ENCODE results near the gene ABT1. TPM values are rescaled to one million over a fixed set of nuclear protein-coding genes. Genes with fewer than 3 reads are reported as not detected.

ABT1 gene
- polyA plus RNA-seq, 1 of the 3 experiments (the other 2 are of a cell fraction) = 15.4 TPM

DNA sequence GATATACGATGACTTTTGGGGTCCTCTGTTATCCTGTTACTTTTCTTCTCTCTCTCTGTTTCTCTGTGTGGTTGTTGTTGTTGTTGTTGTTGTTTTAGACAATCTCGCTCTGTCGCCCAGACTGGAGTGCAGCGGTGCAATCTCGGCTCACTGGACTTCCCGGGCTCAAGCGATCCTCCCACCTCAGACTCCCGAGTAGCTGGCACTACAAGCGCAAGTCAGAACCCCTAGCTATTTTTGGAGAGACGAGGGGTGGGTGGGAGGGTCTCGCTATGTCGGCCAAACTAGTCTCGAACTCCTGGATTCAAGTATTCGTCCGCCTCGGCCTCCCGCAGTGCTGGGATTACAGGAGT, 19.1 kb upstream of the ABT1 start:
- Histone ChIP-seq H3K9me2 (no peaks in the 10 kb centered on the region), H3K27ac (ENCODE audit: low read depth in 2 of 2, low read length in 1 of 2) (no peak overlapping the region), H3F3A (replicated peaks; ENCODE audit: insufficient read depth) (peaks cover 8% of the 10 kb centered on the region), H4K20me1 (ENCODE audit: insufficient read depth) (no peaks in the 10 kb centered on the region), H3K4me2 (peak overlapping the region; percentile 62), H3K9ac (no peak overlapping the region), H2AFZ (ENCODE audit: low read depth) (peak overlapping the region; percentile 91; the same call in 1 of the 2 replicates), H3K4me3 (ENCODE audit: low read depth in 2 of 2, low read length in 1 of 2) (peak overlapping the region; percentile 55 to 56), H3K4me1 (ENCODE audit: control insufficient read depth in 1 of 2, insufficient read depth in 2 of 2, low read depth in 1 of 2, low read length in 1 of 2) (no peaks in the 10 kb centered on the region; a peak in 1 of 4 replicates), H3K36me3 (replicated peaks in 1 of 2; ENCODE audit: control insufficient read depth in 1 of 2, insufficient read depth in 2 of 2, low read length in 1 of 2) (no peaks in the 10 kb centered on the region), H3K79me2 (ENCODE audit: insufficient read depth) (no peaks in the 10 kb centered on the region), H3K9me3 (peaks cover 4% of the 10 kb centered on the region; the same call in 1 of the 2 replicates), H3K27me3 (ENCODE audit: insufficient read depth) (peaks cover 2% of the 10 kb centered on the region)
- no peak for DNase-seq
- 21% methylated on average over 17 of the region's 17 CpGs for WGBS (ENCODE audit: low lambda C conversion rate)
- ChIA-PET POLR2A (interaction anchor here (1.4 kb wide), 1 partner anchor 18 kb away, joined by 5 read pairs; no protein-coding TSS in a partner anchor), CTCF (interaction anchor here (1.2 to 12.1 kb wide), 2 partner anchors 15 to 549 kb away, joined by 3 to 183 read pairs; partner anchors contain the start of gene ABT1)
- TF ChIP-seq MEF2A (IDR thresholded peaks at IDR 0.05; ENCODE audit: borderline replicate concordance, low read depth) = no peak
- TF ChIP-seq, protein P1, sequence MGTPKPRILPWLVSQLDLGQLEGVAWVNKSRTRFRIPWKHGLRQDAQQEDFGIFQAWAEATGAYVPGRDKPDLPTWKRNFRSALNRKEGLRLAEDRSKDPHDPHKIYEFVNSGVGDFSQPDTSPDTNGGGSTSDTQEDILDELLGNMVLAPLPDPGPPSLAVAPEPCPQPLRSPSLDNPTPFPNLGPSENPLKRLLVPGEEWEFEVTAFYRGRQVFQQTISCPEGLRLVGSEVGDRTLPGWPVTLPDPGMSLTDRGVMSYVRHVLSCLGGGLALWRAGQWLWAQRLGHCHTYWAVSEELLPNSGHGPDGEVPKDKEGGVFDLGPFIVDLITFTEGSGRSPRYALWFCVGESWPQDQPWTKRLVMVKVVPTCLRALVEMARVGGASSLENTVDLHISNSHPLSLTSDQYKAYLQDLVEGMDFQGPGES (IDR thresholded peaks at IDR 0.05; ENCODE audit: low read depth, low read length) = no peak
- TF ChIP-seq TEAD4 (IDR thresholded peaks at IDR 0.05; ENCODE audit: borderline replicate concordance, insufficient read depth) = no peak
- TF ChIP-seq YY1 (IDR thresholded peaks at IDR 0.05; ENCODE audit: low read depth) = no peak
- TF ChIP-seq RAD21 (IDR thresholded peaks at IDR 0.05; ENCODE audit: low read length) = no peak
- TF ChIP-seq POLR2AphosphoS5 (IDR thresholded peaks at IDR 0.05; ENCODE audit: low read depth, low read length) = no peak
- no peak for TF ChIP-seq CHD2 (IDR thresholded peaks at IDR 0.05; ENCODE audit: low read length, partially characterized antibody)
- TF ChIP-seq, protein P2, sequence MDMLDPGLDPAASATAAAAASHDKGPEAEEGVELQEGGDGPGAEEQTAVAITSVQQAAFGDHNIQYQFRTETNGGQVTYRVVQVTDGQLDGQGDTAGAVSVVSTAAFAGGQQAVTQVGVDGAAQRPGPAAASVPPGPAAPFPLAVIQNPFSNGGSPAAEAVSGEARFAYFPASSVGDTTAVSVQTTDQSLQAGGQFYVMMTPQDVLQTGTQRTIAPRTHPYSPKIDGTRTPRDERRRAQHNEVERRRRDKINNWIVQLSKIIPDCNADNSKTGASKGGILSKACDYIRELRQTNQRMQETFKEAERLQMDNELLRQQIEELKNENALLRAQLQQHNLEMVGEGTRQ (IDR thresholded peaks at IDR 0.05; ENCODE audit: borderline replicate concordance, low read depth, low read length) = no peak
- no peak for TF ChIP-seq FOXM1 (IDR thresholded peaks at IDR 0.05; ENCODE audit: low read depth)

GRCh38 chr6:26578279-26578678, 18.5 kb upstream of the ABT1 start:
- H4K20me1 ChIP-seq (ENCODE audit: insufficient read depth) = no peaks in the 10 kb centered on the region
- no peaks in the 10 kb centered on the region for H3K36me3 ChIP-seq (replicated peaks in 1 of 2; ENCODE audit: control insufficient read depth in 1 of 2, insufficient read depth in 2 of 2, low read length in 1 of 2)
- 74% methylated on average over 6 of the region's 6 CpGs for WGBS (ENCODE audit: low lambda C conversion rate)
- H3K79me2 ChIP-seq (ENCODE audit: insufficient read depth) = no peaks in the 10 kb centered on the region
- no peak overlapping the region for H3K4me3 ChIP-seq (ENCODE audit: low read depth in 2 of 2, low read length in 1 of 2)
- H3K9ac ChIP-seq = no peak overlapping the region
- no peak overlapping the region for H2AFZ ChIP-seq (ENCODE audit: low read depth)
- no peaks in the 10 kb centered on the region for H3K4me1 ChIP-seq (ENCODE audit: control insufficient read depth in 1 of 2, insufficient read depth in 2 of 2, low read depth in 1 of 2, low read length in 1 of 2)
- CTCF ChIA-PET = interaction anchor here (12.1 kb wide), 1 partner anchor 15 kb away, joined by 183 read pairs; the partner anchor contains the start of gene ABT1
- H3K9me2 ChIP-seq = no peaks in the 10 kb centered on the region
- peaks cover 8% of the 10 kb centered on the region for H3K27me3 ChIP-seq (ENCODE audit: insufficient read depth)
- TF ChIP-seq, protein P1 (IDR thresholded peaks at IDR 0.05; ENCODE audit: low read depth, low read length) = no peak
- TF ChIP-seq EZH2phosphoT487 (IDR thresholded peaks at IDR 0.05; ENCODE audit: borderline replicate concordance, low read depth) (no peak), TAF1 (IDR thresholded peaks at IDR 0.05; ENCODE audit: borderline replicate concordance, low read depth, low read length) (no peak), EP300 (IDR thresholded peaks at IDR 0.05; ENCODE audit: borderline replicate concordance in 1 of 2, low read depth in 1 of 2, low read length in 1 of 2) (no peak), YY1 (IDR thresholded peaks at IDR 0.05; ENCODE audit: low read depth) (no peak), FOSL2 (IDR thresholded peaks at IDR 0.05; ENCODE audit: borderline replicate concordance, low read depth) (no peak), TCF12 (IDR thresholded peaks at IDR 0.05) (no peak), REST (IDR thresholded peaks at IDR 0.05; ENCODE audit: low read depth, low read length) (no peak), SMC3 (IDR thresholded peaks at IDR 0.05; ENCODE audit: low read depth, low read length) (no peak), NFIC (IDR thresholded peaks at IDR 0.05; ENCODE audit: borderline replicate concordance) (no peak), RAD21 (IDR thresholded peaks at IDR 0.05; ENCODE audit: low read length) (no peak), RFX5 (IDR thresholded peaks at IDR 0.05; ENCODE audit: low read length) (no peak), ELF1 (IDR thresholded peaks at IDR 0.05) (no peak), POLR2AphosphoS5 (IDR thresholded peaks at IDR 0.05; ENCODE audit: low read depth, low read length) (no peak), SIN3A (IDR thresholded peaks at IDR 0.05; ENCODE audit: borderline replicate concordance, low read depth, low read length) (no peak)
- no peak overlapping the region for H3K4me2 ChIP-seq
- H3K27ac ChIP-seq (ENCODE audit: low read depth in 2 of 2, low read length in 1 of 2) = no peak overlapping the region
- peaks cover 6% of the 10 kb centered on the region for H3F3A ChIP-seq (replicated peaks; ENCODE audit: insufficient read depth)
- H3K9me3 ChIP-seq = peaks cover 4% of the 10 kb centered on the region; the same call in 1 of the 2 replicates
- POLR2A ChIA-PET = no interaction called here
- no peak for DNase-seq

Data from SK-N-SH (cell line).